ENCODE data around the gene FGGY. TPM values are rescaled to one million over a fixed set of nuclear protein-coding genes. Genes with fewer than 3 reads are reported as not detected.
"Not testable (repeated sequence)": the region's sequence is repeated elsewhere in the genome, so short reads cannot be mapped to it uniquely, and the experiment has no call there.

FGGY gene
- total RNA-seq, 1 experiment from 2014 or later: 12.0 TPM

- TF ChIP-seq, protein P1, sequence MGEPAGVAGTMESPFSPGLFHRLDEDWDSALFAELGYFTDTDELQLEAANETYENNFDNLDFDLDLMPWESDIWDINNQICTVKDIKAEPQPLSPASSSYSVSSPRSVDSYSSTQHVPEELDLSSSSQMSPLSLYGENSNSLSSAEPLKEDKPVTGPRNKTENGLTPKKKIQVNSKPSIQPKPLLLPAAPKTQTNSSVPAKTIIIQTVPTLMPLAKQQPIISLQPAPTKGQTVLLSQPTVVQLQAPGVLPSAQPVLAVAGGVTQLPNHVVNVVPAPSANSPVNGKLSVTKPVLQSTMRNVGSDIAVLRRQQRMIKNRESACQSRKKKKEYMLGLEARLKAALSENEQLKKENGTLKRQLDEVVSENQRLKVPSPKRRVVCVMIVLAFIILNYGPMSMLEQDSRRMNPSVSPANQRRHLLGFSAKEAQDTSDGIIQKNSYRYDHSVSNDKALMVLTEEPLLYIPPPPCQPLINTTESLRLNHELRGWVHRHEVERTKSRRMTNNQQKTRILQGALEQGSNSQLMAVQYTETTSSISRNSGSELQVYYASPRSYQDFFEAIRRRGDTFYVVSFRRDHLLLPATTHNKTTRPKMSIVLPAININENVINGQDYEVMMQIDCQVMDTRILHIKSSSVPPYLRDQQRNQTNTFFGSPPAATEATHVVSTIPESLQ (CRISPR knock-in tag; IDR thresholded peaks at IDR 0.05): no peak
- TF ChIP-seq ZNF232 (CRISPR knock-in tag; IDR thresholded peaks at IDR 0.05): no peak
These were observed 158.3 kb downstream of the FGGY start (continued) for GRCh38 chr1:59455206-59455605.

DNA sequence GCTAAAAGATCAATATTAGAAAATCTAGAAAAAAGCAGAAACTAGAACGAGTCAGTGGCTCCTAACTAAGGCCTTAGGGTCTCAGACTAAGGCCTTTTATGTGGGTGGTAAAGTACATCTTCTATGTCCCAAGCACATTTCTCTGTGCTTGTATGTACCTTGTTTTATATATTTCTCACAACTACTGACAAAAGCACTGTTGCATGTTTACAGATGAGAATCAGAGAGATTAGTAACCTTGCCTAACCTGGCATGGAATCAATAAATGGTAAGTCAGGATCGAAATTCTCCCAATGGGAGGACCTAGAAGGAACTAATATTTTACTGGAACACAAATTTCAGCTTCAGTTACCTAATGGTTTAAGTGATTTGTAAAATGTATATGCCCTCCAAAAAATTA, 160.9 kb downstream of the FGGY start:
- Mint-ChIP-seq H3K4me3 (no peak overlapping the region), H3K27me3 (ENCODE audit: low read depth) (no peaks in the 10 kb centered on the region), H3K27ac (no peak overlapping the region), H3K36me3 (peaks cover 29% of the 10 kb centered on the region), H3K4me1 (no peaks in the 10 kb centered on the region), H3K9me3 (peaks cover 29% of the 10 kb centered on the region)
- DNase-seq (ENCODE audit: low spot score) (no peak), ATAC-seq (no peak)
- ChIA-PET POLR2A (no interaction called here), CTCF (no interaction called here)
- no peak for TF ChIP-seq RORB (CRISPR knock-in tag; IDR thresholded peaks at IDR 0.05)
- no peak for TF ChIP-seq ERG (CRISPR knock-in tag; IDR thresholded peaks at IDR 0.05)
- no peak for TF ChIP-seq JUN (CRISPR knock-in tag; IDR thresholded peaks at IDR 0.05)
- no peak for TF ChIP-seq ZNF317 (CRISPR knock-in tag; IDR thresholded peaks at IDR 0.05; ENCODE audit: borderline replicate concordance, low read depth)
- no peak for TF ChIP-seq PRRX2 (CRISPR knock-in tag; IDR thresholded peaks at IDR 0.05)

GRCh38 chr1:59458884-59459283, 162.0 kb downstream of the FGGY start:
- Mint-ChIP-seq H3K27ac (no peak overlapping the region), H3K4me1 (no peaks in the 10 kb centered on the region), H3K36me3 (peaks cover 29% of the 10 kb centered on the region), H3K27me3 (ENCODE audit: low read depth) (no peaks in the 10 kb centered on the region), H3K9me3 (peaks cover 29% of the 10 kb centered on the region), H3K4me3 (no peak overlapping the region)
- POLR2A ChIA-PET: no interaction called here
- no peak for ATAC-seq
- TF ChIP-seq USF1 (CRISPR knock-in tag; IDR thresholded peaks at IDR 0.05) (no peak), PRDM15 (CRISPR knock-in tag; IDR thresholded peaks at IDR 0.05) (no peak), ZMAT4 (CRISPR knock-in tag; IDR thresholded peaks at IDR 0.05) (no peak), CBFB (CRISPR knock-in tag; IDR thresholded peaks at IDR 0.05; ENCODE audit: low read depth) (no peak)
- TF ChIP-seq, protein P2, sequence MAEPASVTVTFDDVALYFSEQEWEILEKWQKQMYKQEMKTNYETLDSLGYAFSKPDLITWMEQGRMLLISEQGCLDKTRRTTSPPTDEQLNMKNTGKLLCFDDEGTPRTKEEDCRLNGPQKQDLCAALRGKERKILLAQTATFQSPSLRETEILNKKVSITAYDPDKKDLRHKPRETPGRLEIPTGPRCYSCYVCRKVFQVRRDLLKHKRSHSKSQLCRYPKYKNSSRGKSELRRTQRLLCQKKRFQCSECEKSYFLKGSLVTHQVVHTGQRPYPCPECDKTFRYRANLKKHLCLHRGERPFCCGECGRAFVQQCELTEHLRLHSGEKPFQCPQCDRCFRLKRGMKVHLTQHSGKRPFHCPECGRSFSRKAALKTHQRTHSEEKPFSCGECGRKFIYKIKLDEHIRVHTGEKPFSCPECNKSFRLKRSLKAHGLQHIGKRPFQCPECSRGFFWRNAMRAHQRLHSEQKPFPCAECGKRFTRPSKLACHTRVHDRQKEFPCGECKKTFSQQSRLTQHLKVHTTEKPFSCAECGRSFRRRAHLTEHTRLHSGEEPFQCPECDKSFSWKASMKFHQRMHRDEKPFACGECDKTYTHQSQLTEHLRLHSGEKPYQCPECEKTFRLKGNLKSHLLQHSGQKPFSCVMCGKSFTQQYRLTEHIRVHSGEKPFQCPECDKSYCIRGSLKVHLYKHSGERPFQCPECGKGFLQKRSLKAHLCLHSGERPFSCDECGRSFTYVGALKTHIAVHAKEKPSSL (CRISPR knock-in tag; conservative IDR thresholded peaks at IDR 0.05): no peak
- CTCF ChIA-PET: no interaction called here
- DNase-seq (ENCODE audit: low spot score): no peak

DNA sequence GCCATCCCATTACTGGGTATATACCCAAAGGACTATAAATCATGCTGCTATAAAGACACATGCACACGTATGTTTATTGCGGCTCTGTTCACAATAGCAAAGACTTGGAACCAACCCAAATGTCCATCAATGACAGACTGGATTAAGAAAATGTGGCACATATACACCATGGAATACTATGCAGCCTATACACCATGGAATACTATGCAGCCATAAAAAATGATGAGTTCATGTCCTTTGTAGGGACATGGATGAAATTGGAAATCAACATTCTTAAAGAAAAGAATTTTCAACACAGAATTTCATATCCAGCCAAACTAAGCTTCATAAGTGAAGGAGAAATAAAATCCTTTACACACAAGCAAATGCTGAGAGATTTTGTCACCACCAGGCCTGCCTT, 166.0 kb downstream of the FGGY start:
- H3K4me3 Mint-ChIP-seq; CTCF ChIA-PET; H3K27ac Mint-ChIP-seq; H3K27me3 Mint-ChIP-seq (ENCODE audit: low read depth); POLR2A ChIA-PET; ATAC-seq; DNase-seq (ENCODE audit: low spot score); H3K4me1 Mint-ChIP-seq: not testable (repeated sequence)
- Mint-ChIP-seq H3K9me3 (peaks cover 34% of the 10 kb centered on the region), H3K36me3 (peaks cover 29% of the 10 kb centered on the region)

GRCh38 chr1:59465478-59465877, 168.6 kb downstream of the FGGY start:
- peaks cover 13% of the 10 kb centered on the region for H3K36me3 Mint-ChIP-seq
- DNase-seq (ENCODE audit: low spot score); H3K27me3 Mint-ChIP-seq (ENCODE audit: low read depth); POLR2A ChIA-PET; H3K27ac Mint-ChIP-seq; H3K4me3 Mint-ChIP-seq; CTCF ChIA-PET; H3K4me1 Mint-ChIP-seq; ATAC-seq: not testable (repeated sequence)
- H3K9me3 Mint-ChIP-seq: peaks cover 35% of the 10 kb centered on the region

Data from WTC11 (cell line).